Peyer's patch (tissue), 4 donors: Measurements from ENCODE around the gene CACNA2D1. TPM values are rescaled to one million over a fixed set of nuclear protein-coding genes. Genes with fewer than 3 reads are reported as not detected.
"Not testable (repeated sequence)": the region's sequence is repeated elsewhere in the genome, so short reads cannot be mapped to it uniquely, and the experiment has no call there.

Experiments used
- DNase-seq, 3 donors: peaks; one replicate each; pipeline ENCODE4 v3.0.0-alpha.2; 2017 to 2019
- H3K27ac ChIP-seq, 4 donors: fragments of 200-600 bp; sonication (generic); one replicate each; pipeline ENCODE4 v1.5.1; 2016 to 2019
- H3K27me3 ChIP-seq, 2 donors: fragments of 200-600 bp; sonication (generic); one replicate each; pipeline ENCODE4 v1.5.1; 2019
- H3K36me3 ChIP-seq, 3 donors: fragments of 200-600 bp; sonication (generic); one replicate each; pipeline ENCODE4 v1.5.1; 2016 to 2019
- H3K4me1 ChIP-seq, 4 donors: fragments of 200-600 bp; sonication (generic); one replicate each; pipeline ENCODE4 v1.5.1; 2016 to 2019
- H3K4me3 ChIP-seq, 4 donors: fragments of 200-600 bp; sonication (generic); 1 replicate in 3 of 4; 2 replicates in 1 of 4; pipeline ENCODE4 v1.5.1; 2016 to 2019; ENCODE audit warnings: mild to moderate bottlenecking in 1 of 4
- H3K9me3 ChIP-seq, 4 donors: fragments of 200-600 bp; sonication (generic); one replicate each; pipeline ENCODE4 v1.5.1; 2016 to 2019; ENCODE audit warnings: mild to moderate bottlenecking in 1 of 4
- POLR2A ChIP-seq, 2 donors: fragments of 450-650 bp; IDR thresholded peaks; one replicate each; pipeline ENCODE4 v1.5.1; 2017; ENCODE audit warnings: antibody characterized with exemption in 2 of 2, mild to moderate bottlenecking in 2 of 2, moderate library complexity in 2 of 2
- total RNA-seq, 4 donors: library from RNA; depleted of rRNA; stranded (reverse); fragments of >200 nt; gene quantifications; one replicate each; pipeline ENCODE4 v1.1.0, GENCODE V29; 2016
- TF ChIP-seq, protein P1 (sequence below), 6 experiments: fragments of 450-650 bp in 4 of 6; fragments of 200-600 bp in 2 of 6; sonication (generic) in 1 of 6; IDR thresholded peaks; one replicate each; pipeline ENCODE4 v1.5.1; 2017 to 2019; ENCODE audit warnings: antibody characterized with exemption in 6 of 6, mild to moderate bottlenecking in 3 of 6, moderate library complexity in 1 of 6

CACNA2D1 gene
- total RNA-seq, 4 donors from 2014 or later = 5.5 to 85.0 (median 11.5) TPM

DNA sequence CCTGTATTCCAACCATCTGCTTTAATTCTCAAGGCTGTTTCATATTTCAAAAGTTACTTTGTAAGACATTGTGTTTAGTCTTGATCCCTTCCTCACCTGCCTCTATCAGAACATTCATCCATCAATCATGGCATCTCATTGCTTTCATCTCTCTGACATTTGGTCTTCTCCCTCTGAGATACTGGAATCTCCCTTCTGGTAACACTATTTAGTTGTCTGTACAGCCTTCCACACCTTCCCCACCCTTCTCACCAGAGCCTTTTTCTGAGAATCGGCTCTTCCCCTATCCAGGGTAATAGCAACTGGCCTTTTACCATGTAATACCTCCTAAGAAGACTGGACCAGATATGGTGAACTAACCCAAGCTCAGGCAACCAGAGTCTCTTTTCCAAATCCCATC lies 10.1 kb downstream of the CACNA2D1 start:
- H3K4me3 ChIP-seq = no peak overlapping the region
- H3K4me1 ChIP-seq = no peaks in the 10 kb centered on the region
- no peaks in the 10 kb centered on the region for H3K27me3 ChIP-seq
- H3K9me3 ChIP-seq = no peaks in the 10 kb centered on the region
- H3K27ac ChIP-seq = no peak overlapping the region
- no peaks in the 10 kb centered on the region for H3K36me3 ChIP-seq
- TF ChIP-seq POLR2A (IDR thresholded peaks at IDR 0.05) = no peak
- TF ChIP-seq, protein P1, sequence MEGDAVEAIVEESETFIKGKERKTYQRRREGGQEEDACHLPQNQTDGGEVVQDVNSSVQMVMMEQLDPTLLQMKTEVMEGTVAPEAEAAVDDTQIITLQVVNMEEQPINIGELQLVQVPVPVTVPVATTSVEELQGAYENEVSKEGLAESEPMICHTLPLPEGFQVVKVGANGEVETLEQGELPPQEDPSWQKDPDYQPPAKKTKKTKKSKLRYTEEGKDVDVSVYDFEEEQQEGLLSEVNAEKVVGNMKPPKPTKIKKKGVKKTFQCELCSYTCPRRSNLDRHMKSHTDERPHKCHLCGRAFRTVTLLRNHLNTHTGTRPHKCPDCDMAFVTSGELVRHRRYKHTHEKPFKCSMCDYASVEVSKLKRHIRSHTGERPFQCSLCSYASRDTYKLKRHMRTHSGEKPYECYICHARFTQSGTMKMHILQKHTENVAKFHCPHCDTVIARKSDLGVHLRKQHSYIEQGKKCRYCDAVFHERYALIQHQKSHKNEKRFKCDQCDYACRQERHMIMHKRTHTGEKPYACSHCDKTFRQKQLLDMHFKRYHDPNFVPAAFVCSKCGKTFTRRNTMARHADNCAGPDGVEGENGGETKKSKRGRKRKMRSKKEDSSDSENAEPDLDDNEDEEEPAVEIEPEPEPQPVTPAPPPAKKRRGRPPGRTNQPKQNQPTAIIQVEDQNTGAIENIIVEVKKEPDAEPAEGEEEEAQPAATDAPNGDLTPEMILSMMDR (IDR thresholded peaks at IDR 0.05) = no peak
- DNase-seq = no peak

DNA sequence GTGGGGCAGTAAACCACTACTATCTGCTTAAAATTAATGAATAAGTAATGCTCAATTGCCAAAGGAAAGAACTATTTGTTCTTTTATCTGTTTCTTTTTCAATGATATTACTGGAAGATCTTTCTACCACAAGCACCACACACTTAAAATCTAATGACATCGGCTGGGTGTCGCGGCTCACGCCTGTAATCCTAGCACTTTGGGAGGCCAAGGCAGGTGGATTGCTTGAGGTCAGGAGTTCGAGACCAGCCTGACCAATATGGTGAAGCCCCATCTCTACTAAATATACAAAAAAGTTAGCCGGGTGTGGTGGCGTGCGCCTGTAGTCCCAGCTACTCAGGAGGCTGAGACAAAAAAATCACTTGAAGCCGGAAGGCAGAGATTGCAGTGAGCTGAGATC lies 10.8 kb downstream of the CACNA2D1 start:
- DNase-seq, H3K27ac ChIP-seq, H3K36me3 ChIP-seq: not testable (repeated sequence)

DNA sequence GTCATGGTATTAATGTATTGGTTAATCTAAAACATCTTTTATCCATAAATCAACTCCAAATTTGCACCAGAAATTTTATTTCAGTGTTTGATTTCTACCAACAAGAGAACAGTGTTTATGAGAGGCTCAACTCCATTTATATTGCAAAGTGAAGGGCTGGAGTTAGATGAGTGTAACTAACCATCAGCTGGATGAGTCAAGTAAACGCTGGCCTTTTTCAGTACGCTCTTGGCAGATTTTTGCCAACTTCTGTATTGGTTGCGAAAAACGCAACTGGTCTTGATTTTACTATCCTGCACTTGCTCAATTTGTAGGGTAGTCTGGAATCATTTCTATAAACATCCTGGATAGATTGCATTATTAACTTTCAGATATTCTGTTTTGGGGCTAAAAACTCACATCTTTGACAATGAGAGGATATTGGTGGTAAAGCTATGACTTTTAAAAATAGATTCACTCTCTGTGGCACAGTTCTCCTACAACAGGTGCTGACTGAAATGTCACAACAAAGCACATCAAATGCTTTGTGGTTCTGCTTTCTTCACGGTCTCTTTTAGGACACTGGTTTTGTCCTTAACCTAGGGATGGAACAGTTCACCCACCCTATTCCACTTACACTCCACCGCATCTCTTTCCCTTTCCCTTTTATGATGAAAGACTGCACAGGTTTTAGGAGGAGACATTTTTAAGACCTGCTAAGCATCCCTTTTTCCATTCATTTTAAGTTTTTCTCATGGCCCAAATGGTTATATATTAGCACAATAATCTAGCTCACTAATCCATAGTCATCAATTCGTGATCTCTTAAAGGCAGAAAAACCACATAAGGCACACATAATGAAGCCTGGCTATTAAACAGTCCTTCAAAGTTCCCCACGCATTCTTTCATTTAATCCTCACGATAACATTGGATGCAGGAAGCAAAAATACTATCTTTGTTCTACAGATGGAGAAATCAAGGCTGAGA lies 12.8 kb downstream of the CACNA2D1 start:
- Histone ChIP-seq H3K4me3 (no peak overlapping the region), H3K9me3 (no peaks in the 10 kb centered on the region), H3K27me3 (no peaks in the 10 kb centered on the region), H3K4me1 (no peaks in the 10 kb centered on the region), H3K27ac (no peak overlapping the region), H3K36me3 (no peaks in the 10 kb centered on the region)
- DNase-seq = no peak
- TF ChIP-seq, protein P1 (IDR thresholded peaks at IDR 0.05) = no peak
- no peak for TF ChIP-seq POLR2A (IDR thresholded peaks at IDR 0.05)

More for the DNA sequence above, 10.8 kb downstream of the CACNA2D1 start:
- H3K27me3 ChIP-seq, H3K9me3 ChIP-seq, H3K4me1 ChIP-seq, H3K4me3 ChIP-seq: not testable (repeated sequence)

DNA sequence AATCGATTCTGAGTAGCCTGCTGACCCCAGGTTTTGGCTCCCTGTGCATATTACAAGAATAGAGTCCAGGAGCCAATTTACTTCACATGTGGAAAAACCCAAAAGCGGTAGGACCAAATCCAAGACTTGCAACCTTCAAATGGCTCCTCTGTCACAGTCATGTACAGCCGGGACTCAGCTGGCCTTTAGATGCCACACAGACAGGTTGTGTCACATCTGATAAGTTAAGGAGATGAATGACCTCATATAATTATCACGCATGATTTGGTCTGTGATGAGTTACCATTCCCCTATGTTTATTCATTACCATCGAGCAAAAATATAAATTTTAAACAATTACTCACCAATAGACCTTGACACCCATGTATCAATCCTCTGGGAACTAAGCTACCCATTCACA lies 14.2 kb downstream of the CACNA2D1 start:
- Histone ChIP-seq H3K36me3 (no peaks in the 10 kb centered on the region), H3K27me3 (no peaks in the 10 kb centered on the region), H3K9me3 (no peaks in the 10 kb centered on the region), H3K4me3 (no peak overlapping the region), H3K27ac (no peak overlapping the region), H3K4me1 (no peaks in the 10 kb centered on the region)
- DNase-seq = no peak
- TF ChIP-seq, protein P1 (IDR thresholded peaks at IDR 0.05) = no peak
- TF ChIP-seq POLR2A (IDR thresholded peaks at IDR 0.05) = no peak

DNA sequence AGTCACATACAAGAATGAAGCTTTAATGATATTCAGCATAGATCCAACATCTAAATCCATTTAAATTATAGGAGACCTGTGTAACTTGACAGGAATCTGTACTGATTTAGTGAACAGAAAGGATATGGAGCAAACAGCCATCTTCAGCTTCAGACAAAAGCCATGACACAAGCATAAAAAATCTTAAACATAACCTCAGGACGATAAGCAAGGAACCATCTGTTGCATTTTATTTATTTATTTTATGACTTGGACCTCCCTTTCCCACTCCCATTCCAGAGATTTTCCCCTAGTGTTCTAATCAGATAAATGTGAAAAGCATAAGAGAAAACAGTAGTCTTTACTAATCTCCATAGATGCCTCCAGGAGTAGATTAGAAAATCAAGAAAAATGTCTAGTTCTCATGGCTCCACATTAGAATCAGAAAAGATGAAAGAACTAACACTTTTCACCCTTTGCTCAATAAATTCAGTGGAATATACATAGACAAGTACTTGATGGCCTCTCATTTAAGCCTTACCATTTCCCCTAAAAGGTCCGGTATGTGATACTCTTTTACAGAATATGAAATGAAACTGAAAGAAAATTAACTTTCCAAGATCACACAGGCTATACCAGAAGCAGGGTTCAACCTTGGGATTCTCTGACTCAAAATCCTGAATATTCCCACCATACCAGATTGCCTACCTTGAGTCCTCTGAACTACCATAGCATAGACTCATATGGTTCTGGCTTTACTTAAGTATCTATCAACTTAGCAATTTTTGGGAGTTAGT lies 15.2 kb downstream of the CACNA2D1 start:
- no peak for DNase-seq
- H3K4me3 ChIP-seq = no peak overlapping the region
- TF ChIP-seq, protein P1 (IDR thresholded peaks at IDR 0.05) = no peak
- no peak for TF ChIP-seq POLR2A (IDR thresholded peaks at IDR 0.05)
- no peaks in the 10 kb centered on the region for H3K9me3 ChIP-seq
- no peak overlapping the region for H3K27ac ChIP-seq
- H3K36me3 ChIP-seq = no peaks in the 10 kb centered on the region
- H3K4me1 ChIP-seq = no peaks in the 10 kb centered on the region
- H3K27me3 ChIP-seq = no peaks in the 10 kb centered on the region

DNA sequence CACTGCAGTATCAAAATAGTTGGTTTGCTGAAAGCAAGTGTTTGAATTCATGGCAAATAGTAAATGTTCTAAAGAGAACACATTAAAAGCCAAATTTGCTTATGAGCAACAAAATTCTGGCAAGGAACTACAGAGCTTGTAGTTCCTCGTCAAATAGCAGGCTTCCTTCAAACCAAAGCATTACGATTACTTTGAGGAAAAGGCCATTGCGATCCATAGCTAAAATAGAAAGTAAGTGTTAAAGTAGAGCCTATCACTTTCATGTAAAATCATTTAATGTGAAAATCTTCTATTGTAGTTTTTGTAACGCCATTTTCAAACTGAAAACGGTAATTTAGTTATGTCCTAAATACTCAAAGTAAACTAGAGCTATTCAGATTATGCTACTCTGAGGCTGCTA lies 20.1 kb downstream of the CACNA2D1 start:
- Histone ChIP-seq H3K4me3 (no peak overlapping the region), H3K4me1 (no peaks in the 10 kb centered on the region), H3K36me3 (no peaks in the 10 kb centered on the region), H3K27ac (no peak overlapping the region), H3K27me3 (no peaks in the 10 kb centered on the region), H3K9me3 (no peaks in the 10 kb centered on the region)
- TF ChIP-seq, protein P1 (IDR thresholded peaks at IDR 0.05) = no peak
- no peak for TF ChIP-seq POLR2A (IDR thresholded peaks at IDR 0.05)
- no peak for DNase-seq
